ENCODE results near the gene PPP1R11. TPM values are rescaled to one million over a fixed set of nuclear protein-coding genes. Genes with fewer than 3 reads are reported as not detected.

The PPP1R11 gene, protein sequence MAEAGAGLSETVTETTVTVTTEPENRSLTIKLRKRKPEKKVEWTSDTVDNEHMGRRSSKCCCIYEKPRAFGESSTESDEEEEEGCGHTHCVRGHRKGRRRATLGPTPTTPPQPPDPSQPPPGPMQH
- total RNA-seq (50.9 and 55.6 TPM in 2 replicates), polyA plus RNA-seq (74.5 and 79.6 TPM in 2 replicates)

GRCh38 chr6:30066577-30067459 is at the start of gene PPP1R11:
Gene PPP1R11 (plus strand): TSS chr6:30067198. CDS start chr6:30067411, 213 bp downstream.
- Histone ChIP-seq H2AFZ (peak within 1 kb of the TSS; percentile 64), H3K36me3 (replicated peaks; ENCODE audit: insufficient read depth, low read depth) (no peaks in the 10 kb centered on the region), H3K9me3 (ENCODE audit: low read depth) (no peaks in the 10 kb centered on the region), H4K20me1 (ENCODE audit: insufficient read depth, poor library complexity, severe bottlenecking) (no peaks in the 10 kb centered on the region), H3K27ac (peak within 1 kb of the TSS; percentile 89), H3K4me3 (peak within 1 kb of the TSS; percentile 42), H3K9me2 (replicated peaks; ENCODE audit: insufficient read depth) (no peaks in the 10 kb centered on the region), H3K4me1 (ENCODE audit: insufficient read depth) (peaks cover 19% of the 10 kb centered on the region), H3K79me2 (peaks cover 41% of the 10 kb centered on the region), H3K4me2 (peak within 1 kb of the TSS; percentile 86), H3K27me3 (peaks cover 23% of the 10 kb centered on the region)
- TF ChIP-seq EZH2phosphoT487 (IDR thresholded peaks at IDR 0.05; ENCODE audit: low read depth, severe bottlenecking, unreplicated experiment) (no peak), EZH2 (IDR thresholded peaks at IDR 0.05; ENCODE audit: borderline replicate concordance) (no peak)
- TF ChIP-seq, protein P1, sequence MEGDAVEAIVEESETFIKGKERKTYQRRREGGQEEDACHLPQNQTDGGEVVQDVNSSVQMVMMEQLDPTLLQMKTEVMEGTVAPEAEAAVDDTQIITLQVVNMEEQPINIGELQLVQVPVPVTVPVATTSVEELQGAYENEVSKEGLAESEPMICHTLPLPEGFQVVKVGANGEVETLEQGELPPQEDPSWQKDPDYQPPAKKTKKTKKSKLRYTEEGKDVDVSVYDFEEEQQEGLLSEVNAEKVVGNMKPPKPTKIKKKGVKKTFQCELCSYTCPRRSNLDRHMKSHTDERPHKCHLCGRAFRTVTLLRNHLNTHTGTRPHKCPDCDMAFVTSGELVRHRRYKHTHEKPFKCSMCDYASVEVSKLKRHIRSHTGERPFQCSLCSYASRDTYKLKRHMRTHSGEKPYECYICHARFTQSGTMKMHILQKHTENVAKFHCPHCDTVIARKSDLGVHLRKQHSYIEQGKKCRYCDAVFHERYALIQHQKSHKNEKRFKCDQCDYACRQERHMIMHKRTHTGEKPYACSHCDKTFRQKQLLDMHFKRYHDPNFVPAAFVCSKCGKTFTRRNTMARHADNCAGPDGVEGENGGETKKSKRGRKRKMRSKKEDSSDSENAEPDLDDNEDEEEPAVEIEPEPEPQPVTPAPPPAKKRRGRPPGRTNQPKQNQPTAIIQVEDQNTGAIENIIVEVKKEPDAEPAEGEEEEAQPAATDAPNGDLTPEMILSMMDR (IDR thresholded peaks at IDR 0.05; ENCODE audit: poor library complexity) = no peak
- 2% methylated on average over 46 of the region's 46 CpGs for WGBS (ENCODE audit: low lambda C conversion rate, missing lambda C conversion rate)
- peak; percentile 99 for DNase-seq (ENCODE audit: low spot score)

- Histone ChIP-seq H3K36me3 (replicated peaks; ENCODE audit: insufficient read depth, low read depth) (no peaks in the 10 kb centered on the region), H3K27ac (no peak overlapping the region)
- 100% methylated on average over 2 of the region's 2 CpGs for WGBS (ENCODE audit: low lambda C conversion rate, missing lambda C conversion rate)
Observed at GRCh38 chr6:30019819-30020218, 47.2 kb upstream of the PPP1R11 start.

DNA sequence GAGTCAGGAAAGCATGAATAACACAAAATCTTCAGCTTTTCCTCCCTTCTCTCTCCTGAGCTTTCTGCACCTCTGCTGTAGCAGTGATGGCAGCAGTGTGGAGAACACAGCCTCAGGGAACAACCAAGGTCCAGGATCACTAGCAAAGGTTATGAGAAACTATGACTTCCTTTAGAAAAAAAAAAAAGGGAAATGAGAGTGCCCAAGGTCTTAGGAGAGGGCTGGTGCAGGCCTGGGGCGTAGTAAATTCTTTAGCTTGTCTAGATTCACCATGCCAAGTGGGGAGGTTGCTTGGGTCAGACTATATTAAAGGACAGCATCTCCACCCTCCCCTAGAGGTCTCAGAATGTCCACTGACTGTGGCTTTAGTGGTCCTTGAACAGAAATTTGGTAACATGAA is 46.4 kb upstream of the PPP1R11 start:
- TF ChIP-seq EZH2 (IDR thresholded peaks at IDR 0.05; ENCODE audit: borderline replicate concordance) = no peak
- TF ChIP-seq, protein P1 (IDR thresholded peaks at IDR 0.05; ENCODE audit: poor library complexity) = no peak
- no peak for TF ChIP-seq EZH2phosphoT487 (IDR thresholded peaks at IDR 0.05; ENCODE audit: low read depth, severe bottlenecking, unreplicated experiment)
- no peaks in the 10 kb centered on the region for H3K9me3 ChIP-seq (ENCODE audit: low read depth)
- no peaks in the 10 kb centered on the region for H3K36me3 ChIP-seq (replicated peaks; ENCODE audit: insufficient read depth, low read depth)
- 95% methylated on average over 1 of the region's 1 CpG for WGBS (ENCODE audit: low lambda C conversion rate, missing lambda C conversion rate)
- DNase-seq (ENCODE audit: low spot score) = no peak
- H4K20me1 ChIP-seq (ENCODE audit: insufficient read depth, poor library complexity, severe bottlenecking) = no peaks in the 10 kb centered on the region
- H3K4me3 ChIP-seq = no peak overlapping the region
- no peak overlapping the region for H3K4me2 ChIP-seq
- H3K79me2 ChIP-seq = no peaks in the 10 kb centered on the region
- H2AFZ ChIP-seq = no peak overlapping the region
- H3K27me3 ChIP-seq = no peaks in the 10 kb centered on the region
- H3K27ac ChIP-seq = no peak overlapping the region
- no peaks in the 10 kb centered on the region for H3K9me2 ChIP-seq (replicated peaks; ENCODE audit: insufficient read depth)
- no peaks in the 10 kb centered on the region for H3K4me1 ChIP-seq (ENCODE audit: insufficient read depth)

More at GRCh38 chr6:30019819-30020218, 47.2 kb upstream of the PPP1R11 start:
- no peaks in the 10 kb centered on the region for H3K27me3 ChIP-seq
- H3K4me3 ChIP-seq = no peak overlapping the region
- TF ChIP-seq, protein P1 (IDR thresholded peaks at IDR 0.05; ENCODE audit: poor library complexity) = no peak
- TF ChIP-seq EZH2phosphoT487 (IDR thresholded peaks at IDR 0.05; ENCODE audit: low read depth, severe bottlenecking, unreplicated experiment) = no peak
- H2AFZ ChIP-seq = no peak overlapping the region
- H3K4me2 ChIP-seq = no peak overlapping the region
- DNase-seq (ENCODE audit: low spot score) = no peak
- no peaks in the 10 kb centered on the region for H4K20me1 ChIP-seq (ENCODE audit: insufficient read depth, poor library complexity, severe bottlenecking)
- no peaks in the 10 kb centered on the region for H3K79me2 ChIP-seq
- no peaks in the 10 kb centered on the region for H3K9me3 ChIP-seq (ENCODE audit: low read depth)
- H3K9me2 ChIP-seq (replicated peaks; ENCODE audit: insufficient read depth) = no peaks in the 10 kb centered on the region
- no peaks in the 10 kb centered on the region for H3K4me1 ChIP-seq (ENCODE audit: insufficient read depth)

All from hepatocyte (in vitro differentiated cells).